GM18951 (cell line): ENCODE results near the gene HTR5A.

Experiments
- POLR2A ChIP-seq: IDR thresholded peaks from 4 replicates; pipeline ENCODE4 v1.6.1; 2011; ENCODE audit warnings: mild to moderate bottlenecking; ENCODE audit not compliant: insufficient read length, insufficient read depth; ENCODE audit errors: extremely low read depth
- in situ Hi-C: fragments of 300-500 bp; cut with MboI; formaldehyde crosslinking; loops from one replicate; pipeline ENCODE4 v1.12.0; 2022; ENCODE audit warnings: low sequenced_read_pairs, mixed read lengths, inconsistent platforms; ENCODE audit not compliant: unreplicated experiment

HTR5A gene

GRCh38 chr7:155106356-155106755 lies 36.2 kb downstream of the HTR5A start:
- TF ChIP-seq POLR2A: no peak
- in situ Hi-C loops: no loop called here

- no peak for TF ChIP-seq POLR2A
- in situ Hi-C loops: no loop called here
Observed at GRCh38 chr7:155107126-155107525, 37.0 kb downstream of the HTR5A start.

GRCh38 chr7:155108144-155108901 lies 38.2 kb downstream of the HTR5A start:
- in situ Hi-C loops: no loop called here
- no peak for TF ChIP-seq POLR2A

- TF ChIP-seq POLR2A: no peak
- in situ Hi-C loops: no loop called here
Observed at GRCh38 chr7:155109121-155109520, 39.0 kb downstream of the HTR5A start.

GRCh38 chr7:155115288-155115687 lies 45.2 kb downstream of the HTR5A start:
- in situ Hi-C loops: no loop called here
- TF ChIP-seq POLR2A: no peak

GRCh38 chr7:155119801-155120382 lies 49.8 kb downstream of the HTR5A start:
- in situ Hi-C loops: no loop called here
- no peak for TF ChIP-seq POLR2A

- in situ Hi-C loops: no loop called here
- no peak for TF ChIP-seq POLR2A
Observed at GRCh38 chr7:155120460-155120859, 50.3 kb downstream of the HTR5A start.

- no peak for TF ChIP-seq POLR2A
Observed at GRCh38 chr7:155122831-155123230, 52.7 kb downstream of the HTR5A start.

GRCh38 chr7:155123413-155123812 lies 53.3 kb downstream of the HTR5A start:
- in situ Hi-C loops: no loop called here
- TF ChIP-seq POLR2A: no peak

More at GRCh38 chr7:155122831-155123230, 52.7 kb downstream of the HTR5A start:
- in situ Hi-C loops: no loop called here

GRCh38 chr7:155124706-155125105 lies 54.6 kb downstream of the HTR5A start:
- TF ChIP-seq POLR2A: no peak
- in situ Hi-C loops: no loop called here

- TF ChIP-seq POLR2A: no peak
- in situ Hi-C loops: no loop called here
Observed at GRCh38 chr7:155129186-155129585, 59.1 kb downstream of the HTR5A start.

GRCh38 chr7:155129789-155130188 lies 59.7 kb downstream of the HTR5A start:
- in situ Hi-C loops: no loop called here
- TF ChIP-seq POLR2A: no peak

- in situ Hi-C loops: no loop called here
- no peak for TF ChIP-seq POLR2A
Observed at GRCh38 chr7:155130493-155130892, 60.4 kb downstream of the HTR5A start.

- in situ Hi-C loops: no loop called here
- no peak for TF ChIP-seq POLR2A
Observed at GRCh38 chr7:155131090-155131489, 61.0 kb downstream of the HTR5A start.
